Mesendoderm (in vitro differentiated cells): ENCODE results near the gene TANC1.

Experiments
- DNase-seq: peaks from one replicate; pipeline ENCODE4 v3.0.0; 2013
- H2AK5ac ChIP-seq: 2 replicates; pipeline ENCODE4 v1.6.1; 2013; ENCODE audit warnings: low read length, inconsistent platforms
- H2BK120ac ChIP-seq: 2 replicates; pipeline ENCODE4 v1.6.1; 2013; ENCODE audit warnings: low read depth, mild to moderate bottlenecking, low read length, moderate library complexity, mixed read lengths
- H2BK15ac ChIP-seq: replicated peaks from 2 replicates; pipeline ENCODE4 v1.6.1; 2013; ENCODE audit warnings: low read depth, mild to moderate bottlenecking, moderate library complexity
- H2BK5ac ChIP-seq: 2 replicates; pipeline ENCODE4 v1.6.1; 2013; ENCODE audit warnings: low read length, inconsistent platforms
- H3K18ac ChIP-seq: 2 replicates; pipeline ENCODE4 v1.6.1; 2013; ENCODE audit warnings: mild to moderate bottlenecking, low read length, mixed read lengths
- H3K23ac ChIP-seq: one replicate; pipeline ENCODE4 v1.6.1; 2013; ENCODE audit warnings: low read length
- H3K27ac ChIP-seq: 2 replicates; pipeline ENCODE4 v1.5.1; 2013; ENCODE audit warnings: low read depth, mild to moderate bottlenecking, inconsistent platforms, low read length, moderate library complexity
- H3K27me3 ChIP-seq: 2 replicates; pipeline ENCODE4 v1.6.1; 2013; ENCODE audit warnings: low read length, control low read depth, mild to moderate bottlenecking, inconsistent platforms; ENCODE audit not compliant: insufficient read depth, poor library complexity
- H3K36me3 ChIP-seq: 2 replicates; pipeline ENCODE4 v1.6.1; 2013; ENCODE audit warnings: low read length, inconsistent platforms; ENCODE audit not compliant: control insufficient read depth, insufficient read depth
- H3K4ac ChIP-seq: one replicate; pipeline ENCODE4 v1.6.1; 2013; ENCODE audit warnings: low read depth, mild to moderate bottlenecking, low read length, moderate library complexity
- H3K4me1 ChIP-seq: 2 replicates; pipeline ENCODE4 v1.6.1; 2013; ENCODE audit warnings: low read depth, low read length, inconsistent platforms; ENCODE audit not compliant: control insufficient read depth
- H3K4me2 ChIP-seq: 2 replicates; pipeline ENCODE4 v1.6.1; 2013; ENCODE audit warnings: low read length
- H3K4me3 ChIP-seq: 2 replicates; pipeline ENCODE4 v1.5.1; 2013; ENCODE audit warnings: mild to moderate bottlenecking, low read length
- H3K56ac ChIP-seq: one replicate; pipeline ENCODE4 v1.6.1; 2013; ENCODE audit warnings: low read length
- H3K79me1 ChIP-seq: 2 replicates; pipeline ENCODE4 v1.6.1; 2013; ENCODE audit warnings: low read length, inconsistent platforms
- H3K79me2 ChIP-seq: 2 replicates; pipeline ENCODE4 v1.6.1; 2013; ENCODE audit warnings: mild to moderate bottlenecking, low read length; ENCODE audit not compliant: control insufficient read depth, insufficient read depth
- H3K9ac ChIP-seq: 2 replicates; pipeline ENCODE4 v1.6.1; 2013; ENCODE audit warnings: low read length, inconsistent platforms
- H4K5ac ChIP-seq: one replicate; pipeline ENCODE4 v1.6.1; 2013; ENCODE audit warnings: low read length
- H4K8ac ChIP-seq: one replicate; pipeline ENCODE4 v1.6.1; 2013; ENCODE audit warnings: low read depth, mild to moderate bottlenecking, control low read depth, low read length, moderate library complexity
- WGBS: extraction: QIAGEN DNeasy Blood & Tissue Kit; methylation state at CpG from one replicate; pipeline ENCODE4 v1.1.7; 2013; ENCODE audit warnings: low lambda C conversion rate, missing lambda C conversion rate; ENCODE audit not compliant: insufficient coverage; ENCODE audit errors: extremely low coverage; 5-methylcytosine and 5-hydroxymethylcytosine counted together

TANC1 gene

GRCh38 chr2:159088906-159089305, 120.5 kb downstream of the TANC1 start:
- Histone ChIP-seq H3K36me3 (no peaks in the 10 kb centered on the region), H3K79me2 (no peaks in the 10 kb centered on the region), H3K4me2 (no peak overlapping the region), H2AK5ac (no peak overlapping the region), H3K18ac (no peak overlapping the region), H3K4ac (no peak overlapping the region), H3K4me1 (peaks cover 3% of the 10 kb centered on the region), H2BK120ac (no peak overlapping the region), H3K27ac (no peak overlapping the region), H3K9ac (no peak overlapping the region), H3K56ac (no peak overlapping the region), H3K23ac (no peak overlapping the region), H2BK5ac (no peak overlapping the region), H2BK15ac (no peak overlapping the region), H4K8ac (no peak overlapping the region), H3K27me3 (no peaks in the 10 kb centered on the region), H3K79me1 (no peaks in the 10 kb centered on the region), H4K5ac (no peak overlapping the region), H3K4me3 (no peak overlapping the region)
- DNase-seq: peak; percentile 49
- WGBS: no CpG with 5 or more reads among the region's 1 CpG

GRCh38 chr2:159089543-159089942, 121.1 kb downstream of the TANC1 start:
- Histone ChIP-seq H3K23ac (no peak overlapping the region), H3K18ac (no peak overlapping the region), H4K5ac (no peak overlapping the region), H4K8ac (no peak overlapping the region), H3K9ac (no peak overlapping the region), H2BK15ac (no peak overlapping the region), H3K4ac (no peak overlapping the region), H3K79me1 (no peaks in the 10 kb centered on the region), H3K56ac (no peak overlapping the region), H3K36me3 (no peaks in the 10 kb centered on the region), H2BK120ac (no peak overlapping the region), H2AK5ac (no peak overlapping the region), H3K27me3 (no peaks in the 10 kb centered on the region), H3K4me2 (no peak overlapping the region), H3K27ac (no peak overlapping the region), H2BK5ac (no peak overlapping the region), H3K79me2 (no peaks in the 10 kb centered on the region), H3K4me3 (no peak overlapping the region), H3K4me1 (peaks cover 3% of the 10 kb centered on the region)
- no CpG with 5 or more reads among the region's 3 CpGs for WGBS
- no peak for DNase-seq

GRCh38 chr2:159090514-159091201, 122.2 kb downstream of the TANC1 start:
- no peak overlapping the region for H3K27ac ChIP-seq
- peaks cover 3% of the 10 kb centered on the region for H3K4me1 ChIP-seq
- no peak overlapping the region for H2AK5ac ChIP-seq
- H3K4ac ChIP-seq: no peak overlapping the region
- no peak overlapping the region for H3K9ac ChIP-seq
- H3K23ac ChIP-seq: no peak overlapping the region
- H3K27me3 ChIP-seq: no peaks in the 10 kb centered on the region
- no peak overlapping the region for H4K5ac ChIP-seq
- H3K79me2 ChIP-seq: no peaks in the 10 kb centered on the region
- H3K36me3 ChIP-seq: no peaks in the 10 kb centered on the region
- no CpG with 5 or more reads among the region's 11 CpGs for WGBS
- DNase-seq: no peak
- H2BK15ac ChIP-seq: no peak overlapping the region
- no peak overlapping the region for H3K18ac ChIP-seq
- H3K79me1 ChIP-seq: no peaks in the 10 kb centered on the region
- H3K4me3 ChIP-seq: no peak overlapping the region
- H2BK5ac ChIP-seq: no peak overlapping the region
- H3K4me2 ChIP-seq: no peak overlapping the region
- H4K8ac ChIP-seq: no peak overlapping the region
- no peak overlapping the region for H2BK120ac ChIP-seq
- no peak overlapping the region for H3K56ac ChIP-seq

- no peak for DNase-seq
- H2AK5ac ChIP-seq: no peak overlapping the region
- H2BK120ac ChIP-seq: no peak overlapping the region
- no peaks in the 10 kb centered on the region for H3K27me3 ChIP-seq
- H3K79me1 ChIP-seq: no peaks in the 10 kb centered on the region
- no peak overlapping the region for H2BK5ac ChIP-seq
- WGBS: no CpG with 5 or more reads among the region's 2 CpGs
- no peak overlapping the region for H4K5ac ChIP-seq
- no peak overlapping the region for H3K56ac ChIP-seq
- H2BK15ac ChIP-seq: no peak overlapping the region
- H3K27ac ChIP-seq: no peak overlapping the region
- H3K23ac ChIP-seq: no peak overlapping the region
- no peak overlapping the region for H3K18ac ChIP-seq
- H3K4me3 ChIP-seq: no peak overlapping the region
- H3K9ac ChIP-seq: no peak overlapping the region
- H4K8ac ChIP-seq: no peak overlapping the region
- no peak overlapping the region for H3K4me2 ChIP-seq
- no peaks in the 10 kb centered on the region for H3K79me2 ChIP-seq
- no peak overlapping the region for H3K4ac ChIP-seq
- H3K36me3 ChIP-seq: no peaks in the 10 kb centered on the region
- peaks cover 3% of the 10 kb centered on the region for H3K4me1 ChIP-seq
Observed at GRCh38 chr2:159091381-159091780, 122.9 kb downstream of the TANC1 start.

- no peak overlapping the region for H3K18ac ChIP-seq
- no peaks in the 10 kb centered on the region for H3K36me3 ChIP-seq
- no peak overlapping the region for H3K4ac ChIP-seq
- H3K79me2 ChIP-seq: no peaks in the 10 kb centered on the region
- no peak for DNase-seq
- no peak overlapping the region for H3K23ac ChIP-seq
- H3K79me1 ChIP-seq: no peaks in the 10 kb centered on the region
- no peak overlapping the region for H2BK15ac ChIP-seq
- H3K9ac ChIP-seq: no peak overlapping the region
- no peak overlapping the region for H4K5ac ChIP-seq
- no peak overlapping the region for H2BK5ac ChIP-seq
- H3K4me1 ChIP-seq: peaks cover 3% of the 10 kb centered on the region
- no peak overlapping the region for H3K4me2 ChIP-seq
- no peak overlapping the region for H3K27ac ChIP-seq
- no peaks in the 10 kb centered on the region for H3K27me3 ChIP-seq
- H3K56ac ChIP-seq: no peak overlapping the region
- no CpG with 5 or more reads among the region's 4 CpGs for WGBS
- no peak overlapping the region for H3K4me3 ChIP-seq
- no peak overlapping the region for H2AK5ac ChIP-seq
- no peak overlapping the region for H2BK120ac ChIP-seq
- H4K8ac ChIP-seq: no peak overlapping the region
Observed at GRCh38 chr2:159091976-159092375, 123.5 kb downstream of the TANC1 start.

GRCh38 chr2:159093497-159093896, 125.1 kb downstream of the TANC1 start:
- no peaks in the 10 kb centered on the region for H3K36me3 ChIP-seq
- peaks cover 3% of the 10 kb centered on the region for H3K4me1 ChIP-seq
- H3K27me3 ChIP-seq: no peaks in the 10 kb centered on the region
- no peaks in the 10 kb centered on the region for H3K79me2 ChIP-seq
- H3K9ac ChIP-seq: no peak overlapping the region
- H3K18ac ChIP-seq: no peak overlapping the region
- no peak overlapping the region for H4K5ac ChIP-seq
- no peak overlapping the region for H3K4me3 ChIP-seq
- no peak overlapping the region for H3K27ac ChIP-seq
- H2BK120ac ChIP-seq: no peak overlapping the region
- DNase-seq: no peak
- no peak overlapping the region for H3K23ac ChIP-seq
- no peak overlapping the region for H3K4me2 ChIP-seq
- H2AK5ac ChIP-seq: no peak overlapping the region
- no peak overlapping the region for H2BK15ac ChIP-seq
- H3K4ac ChIP-seq: no peak overlapping the region
- no peak overlapping the region for H3K56ac ChIP-seq
- WGBS: no CpG with 5 or more reads among the region's 2 CpGs
- H3K79me1 ChIP-seq: no peaks in the 10 kb centered on the region
- no peak overlapping the region for H2BK5ac ChIP-seq
- H4K8ac ChIP-seq: no peak overlapping the region
